Calu3 (cell line): ENCODE results near the gene POC1A. TPM values are rescaled to one million over a fixed set of nuclear protein-coding genes. Genes with fewer than 3 reads are reported as not detected.

ENCODE experiments used
- BruUV-seq: library from RNA; stranded (reverse); fragments of 400-500 nt; replicated peaks from 2 replicates; lab custom pipeline; 2021; lab: Mats Ljungman, UMichigan
- CTCF ChIA-PET: fragments of 300-600 bp; sonication (Branson Sonifier 250); formaldehyde crosslinking; loops from one replicate; lab custom pipeline; 2022; ENCODE audit warnings: antibody characterized with exemption; lab: Charles Lee
- DNase-seq: peaks from one replicate; pipeline ENCODE4 v3.0.0; 2022
- H3K27ac Mint-ChIP-seq: one replicate; pipeline ENCODE4 v1.8.0; 2022; ENCODE audit warnings: mixed read lengths; ENCODE audit not compliant: unreplicated experiment
- H3K27me3 Mint-ChIP-seq: one replicate; pipeline ENCODE4 v1.8.0; 2022; ENCODE audit warnings: mixed read lengths; ENCODE audit not compliant: unreplicated experiment
- H3K36me3 Mint-ChIP-seq: one replicate; pipeline ENCODE4 v1.8.0; 2022; ENCODE audit warnings: mild to moderate bottlenecking, moderate library complexity, mixed read lengths; ENCODE audit not compliant: insufficient read depth, unreplicated experiment
- H3K4me1 Mint-ChIP-seq: one replicate; pipeline ENCODE4 v1.8.0; 2022; ENCODE audit warnings: mild to moderate bottlenecking, low read depth, mixed read lengths; ENCODE audit not compliant: unreplicated experiment
- H3K4me3 Mint-ChIP-seq: one replicate; pipeline ENCODE4 v1.8.0; 2022; ENCODE audit warnings: mild to moderate bottlenecking, low read depth, moderate library complexity, mixed read lengths; ENCODE audit not compliant: unreplicated experiment
- H3K9me3 Mint-ChIP-seq: one replicate; pipeline ENCODE4 v1.8.0; 2022; ENCODE audit warnings: low read depth, mixed read lengths; ENCODE audit not compliant: unreplicated experiment
- CTCF ChIP-seq: fragments of 200-600 bp; IDR thresholded peaks from one replicate; pipeline ENCODE4 v1.8.0; 2022; ENCODE audit warnings: antibody characterized with exemption; ENCODE audit not compliant: unreplicated experiment
- intact Hi-C: fragments of 100-400 bp; cut with micrococcal nuclease; formaldehyde crosslinking; loops from one replicate; pipeline ENCODE4 v1.10.0; 2022; ENCODE audit not compliant: unreplicated experiment
- total RNA-seq: library from RNA; stranded (reverse); gene quantifications from 2 replicates; pipeline ENCODE4 v1.2.3, GENCODE V29; 2022

Gene POC1A
- total RNA-seq, 1 experiment from 2014 or later = 26.9 TPM

GRCh38 chr3:52106951-52107611 is 47.1 kb downstream of the POC1A start:
- intact Hi-C loops = no loop called here
- CTCF ChIA-PET = no interaction called here
- no peak for DNase-seq
- no TSS peak for BruUV-seq
- H3K4me1 Mint-ChIP-seq = no peaks in the 10 kb centered on the region
- H3K9me3 Mint-ChIP-seq = no peaks in the 10 kb centered on the region
- H3K27me3 Mint-ChIP-seq = no peaks in the 10 kb centered on the region
- no peak overlapping the region for H3K4me3 Mint-ChIP-seq
- peaks cover 6% of the 10 kb centered on the region for H3K36me3 Mint-ChIP-seq
- no peak overlapping the region for H3K27ac Mint-ChIP-seq
- TF ChIP-seq CTCF = no peak

GRCh38 chr3:52104684-52105640 is 49.3 kb downstream of the POC1A start:
- BruUV-seq = no TSS peak
- no peak for DNase-seq
- Mint-ChIP-seq H3K27me3 (no peaks in the 10 kb centered on the region), H3K27ac (no peak overlapping the region), H3K9me3 (no peaks in the 10 kb centered on the region), H3K4me1 (peaks cover 6% of the 10 kb centered on the region), H3K4me3 (no peak overlapping the region), H3K36me3 (peaks cover 11% of the 10 kb centered on the region)
- TF ChIP-seq CTCF = no peak
- intact Hi-C loops = no loop called here
- CTCF ChIA-PET = no interaction called here

GRCh38 chr3:52102934-52103333 is 51.3 kb downstream of the POC1A start:
- peaks cover 19% of the 10 kb centered on the region for H3K4me1 Mint-ChIP-seq
- no peaks in the 10 kb centered on the region for H3K27me3 Mint-ChIP-seq
- CTCF ChIA-PET = no interaction called here
- no peak for TF ChIP-seq CTCF
- no peaks in the 10 kb centered on the region for H3K9me3 Mint-ChIP-seq
- no peak for DNase-seq
- H3K27ac Mint-ChIP-seq = no peak overlapping the region
- intact Hi-C loops = no loop called here
- peaks cover 21% of the 10 kb centered on the region for H3K36me3 Mint-ChIP-seq
- H3K4me3 Mint-ChIP-seq = no peak overlapping the region
- no TSS peak for BruUV-seq

GRCh38 chr3:52099001-52099401 is 55.2 kb downstream of the POC1A start:
- Mint-ChIP-seq H3K36me3 (peaks cover 15% of the 10 kb centered on the region), H3K27ac (no peak overlapping the region), H3K4me3 (no peak overlapping the region), H3K9me3 (no peaks in the 10 kb centered on the region), H3K27me3 (no peaks in the 10 kb centered on the region), H3K4me1 (peaks cover 19% of the 10 kb centered on the region)
- no TSS peak for BruUV-seq
- intact Hi-C loops = no loop called here
- no peak for TF ChIP-seq CTCF
- peak; percentile 32 for DNase-seq
- CTCF ChIA-PET = no interaction called here
